RPMI7951 (cell line): ENCODE results near the gene SOAT1. TPM values are rescaled to one million over a fixed set of nuclear protein-coding genes. Genes with fewer than 3 reads are reported as not detected.
A peak's percentile ranks its signal among the peaks of the same experiment; 100 is the strongest.
"Not testable (repeated sequence)": the region's sequence is repeated elsewhere in the genome, so short reads cannot be mapped to it uniquely, and the experiment has no call there.

Experiments
- DNase-seq: peaks from one replicate; pipeline ENCODE4 v3.0.0-alpha.2; 2012; ENCODE audit warnings: low read depth
- total RNA-seq: library from RNA; depleted of rRNA; stranded (reverse); fragments of >200 nt; shearing (Covaris generic); gene quantifications from 2 replicates; pipeline ENCODE4 v1.2.3, GENCODE V29; 2014; rRNA removed

Gene SOAT1
- total RNA-seq, 1 experiment from 2014 or later = 11.8 TPM

DNA sequence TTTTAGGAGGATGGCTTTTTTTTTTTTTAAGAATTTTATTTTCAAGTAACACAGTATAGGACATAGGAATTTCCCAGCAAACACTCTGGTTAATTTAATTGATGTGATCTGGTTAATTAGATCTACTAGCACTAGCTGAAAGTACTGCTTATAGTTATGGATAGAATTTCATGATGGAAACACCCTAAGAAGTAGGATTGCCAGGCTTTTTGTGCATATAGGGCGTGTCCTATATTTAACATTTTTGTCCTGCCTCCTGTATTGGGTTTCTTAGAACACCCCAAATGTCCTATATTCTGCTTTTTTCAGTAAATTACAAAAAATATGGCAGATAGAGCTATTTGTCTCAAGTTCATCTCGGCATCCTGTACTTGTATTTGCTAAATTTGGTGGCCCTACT lies 58.6 kb downstream of the SOAT1 start:
- no peak for DNase-seq

DNA sequence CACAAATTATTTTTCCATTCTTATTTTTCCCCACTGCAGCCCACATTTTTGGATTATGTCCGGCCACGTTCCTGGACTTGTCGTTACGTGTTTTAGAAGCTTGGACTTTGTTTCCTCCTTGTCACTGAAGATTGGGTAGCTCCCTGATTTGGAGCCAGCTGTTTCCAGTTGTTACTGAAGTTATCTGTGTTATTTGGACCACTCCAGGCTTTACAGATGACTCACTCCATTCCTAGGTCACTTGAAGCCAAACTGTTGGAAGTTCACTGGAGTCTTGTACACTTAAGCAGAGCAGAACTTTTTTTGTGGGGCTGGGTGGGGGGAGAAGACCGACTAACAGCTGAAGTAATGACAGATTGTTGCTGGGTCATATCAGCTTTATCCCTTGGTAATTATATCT lies 59.9 kb downstream of the SOAT1 start:
- DNase-seq = peak; percentile 14

DNA sequence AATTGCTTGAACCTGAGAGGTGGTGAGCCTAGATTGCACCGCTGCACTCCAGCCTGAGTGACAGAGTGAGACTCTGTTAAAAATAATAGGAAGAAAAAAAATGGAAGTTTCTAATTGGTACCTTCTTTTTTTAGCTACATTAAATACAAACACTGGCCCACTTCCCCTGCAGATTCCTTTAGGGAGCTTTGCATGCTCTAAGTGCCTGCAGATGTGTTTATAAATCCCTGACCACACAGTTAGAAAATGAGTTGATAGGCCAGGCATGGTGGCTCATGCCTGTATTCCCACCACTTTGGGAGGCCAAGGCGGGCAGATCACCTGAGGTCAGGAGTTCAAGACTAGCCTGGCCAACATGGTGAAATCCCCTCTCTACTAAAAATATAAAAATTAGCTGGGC lies 68.0 kb downstream of the SOAT1 start:
- peak; percentile 14 for DNase-seq

DNA sequence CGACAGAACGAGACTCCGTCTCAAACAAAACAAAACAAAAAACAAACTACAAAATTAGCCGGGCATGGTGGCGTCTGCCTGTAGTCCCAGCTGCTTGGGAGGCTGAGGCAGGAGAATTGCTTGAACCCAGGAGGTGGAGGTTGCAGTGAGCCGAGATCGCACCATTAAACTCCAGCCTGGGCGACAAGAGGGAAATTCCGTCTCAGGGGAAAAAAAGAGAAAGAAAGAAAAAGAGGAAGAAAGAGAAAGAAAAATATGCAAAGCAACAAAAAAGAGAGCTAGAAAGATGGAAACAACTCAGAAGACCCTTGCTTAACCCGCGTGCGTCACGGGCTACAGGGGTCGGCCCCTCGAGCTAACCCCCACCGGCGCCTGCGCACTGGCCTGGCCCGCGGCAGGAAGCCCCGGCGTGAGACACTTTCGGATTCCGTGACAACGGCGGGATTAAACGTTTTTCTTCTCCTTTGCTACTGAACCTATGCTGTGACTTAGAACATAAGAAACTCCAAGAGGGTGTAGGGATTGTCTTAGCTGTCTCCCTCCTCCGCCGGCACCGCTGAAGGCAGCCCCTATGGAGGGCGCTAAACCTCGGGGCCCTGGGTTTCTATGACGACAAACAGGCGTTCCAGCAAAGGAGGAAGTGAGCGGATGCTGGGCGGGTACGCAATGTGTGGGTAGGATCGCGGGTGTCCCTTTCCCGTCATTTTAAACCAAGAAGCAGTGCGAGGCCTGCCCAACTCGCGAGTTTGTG lies 71.9 kb downstream of the SOAT1 start, which contains the start of gene AXDND1:
Gene AXDND1, plus strand, starts transcription at position 630 of the 751 bp plus-strand sequence. CDS start 539 bp downstream, outside the sequence.
- peak; percentile 82 for DNase-seq

DNA sequence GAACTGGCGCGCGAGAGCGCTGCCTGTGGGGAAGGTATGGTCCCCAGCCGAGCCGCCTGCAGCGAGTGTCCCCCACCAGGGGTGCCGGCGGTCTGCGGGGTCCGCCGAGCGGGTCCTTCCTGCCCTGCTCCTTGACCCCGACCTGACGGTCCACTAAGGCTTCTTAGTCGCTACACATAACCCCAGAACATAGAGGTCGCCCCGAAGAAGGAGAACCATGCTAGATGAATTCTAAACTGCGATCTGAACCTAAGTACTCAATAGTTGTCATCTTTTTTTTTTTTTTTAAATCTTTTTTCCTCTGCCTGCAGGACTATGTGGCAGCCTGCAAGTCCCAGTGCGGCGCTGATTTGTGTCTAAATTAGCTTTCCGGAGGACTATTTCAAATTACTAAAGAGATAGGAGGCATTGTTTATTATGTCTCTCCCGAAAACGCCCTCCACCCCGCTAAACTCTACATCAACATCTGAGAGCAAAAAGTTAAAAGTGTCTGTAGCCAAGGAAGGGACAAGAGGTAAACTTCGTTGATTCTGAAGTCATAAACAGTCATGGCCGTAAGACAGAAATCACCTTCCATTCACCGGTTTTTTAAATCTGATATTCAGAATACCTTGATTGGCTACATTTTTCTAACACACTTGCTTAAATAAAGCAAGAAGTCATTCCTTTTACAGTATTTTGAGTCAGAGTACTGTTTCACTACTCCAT lies 72.7 kb downstream of the SOAT1 start:
- peak; percentile 9 for DNase-seq

DNA sequence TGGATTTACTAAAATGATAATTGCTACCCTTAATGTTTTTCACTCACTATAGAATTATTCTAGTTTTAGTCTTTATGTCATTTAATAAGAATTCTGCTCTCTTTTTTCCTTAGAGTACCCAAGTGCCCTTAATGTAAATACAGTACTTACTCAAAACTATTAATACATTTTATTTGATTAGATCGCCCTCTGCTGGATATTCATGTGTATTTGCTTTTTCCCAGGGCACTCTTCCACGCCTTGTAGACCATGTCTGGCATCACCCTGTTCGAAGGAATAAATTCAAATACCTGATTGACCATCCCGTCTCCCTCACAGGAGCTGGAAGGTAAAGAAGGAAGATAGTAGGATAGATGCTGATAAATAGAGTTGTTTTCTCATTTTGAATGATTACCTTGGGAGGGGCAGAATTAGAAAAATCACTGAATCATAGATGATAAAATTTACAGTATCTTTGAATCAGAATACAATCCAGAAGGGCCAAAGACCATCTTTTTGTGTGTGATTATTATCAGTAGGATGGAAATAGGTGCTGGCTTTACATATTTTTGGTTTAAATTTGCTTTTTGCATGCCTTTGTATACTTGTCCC lies 76.2 kb downstream of the SOAT1 start:
- DNase-seq = peak; percentile 63

DNA sequence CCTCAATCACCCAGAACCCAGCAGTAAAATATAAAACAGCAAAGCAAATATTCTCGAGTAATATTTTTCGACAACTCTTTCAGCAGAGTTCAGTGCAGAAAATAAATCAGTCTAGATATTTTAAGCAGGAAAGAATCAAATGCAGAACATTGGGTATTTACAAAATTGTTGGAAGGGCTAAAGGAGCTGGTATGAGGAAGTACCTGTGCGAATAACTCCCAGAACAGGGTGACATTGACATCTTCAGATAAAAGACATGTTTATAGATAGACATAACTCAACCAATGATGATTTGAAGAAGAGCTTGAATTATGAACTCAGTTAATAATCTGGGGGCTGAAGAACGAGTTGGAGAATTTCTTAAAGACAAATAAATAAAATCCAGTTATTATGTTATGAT lies 78.6 kb downstream of the SOAT1 start:
- DNase-seq = no peak

DNA sequence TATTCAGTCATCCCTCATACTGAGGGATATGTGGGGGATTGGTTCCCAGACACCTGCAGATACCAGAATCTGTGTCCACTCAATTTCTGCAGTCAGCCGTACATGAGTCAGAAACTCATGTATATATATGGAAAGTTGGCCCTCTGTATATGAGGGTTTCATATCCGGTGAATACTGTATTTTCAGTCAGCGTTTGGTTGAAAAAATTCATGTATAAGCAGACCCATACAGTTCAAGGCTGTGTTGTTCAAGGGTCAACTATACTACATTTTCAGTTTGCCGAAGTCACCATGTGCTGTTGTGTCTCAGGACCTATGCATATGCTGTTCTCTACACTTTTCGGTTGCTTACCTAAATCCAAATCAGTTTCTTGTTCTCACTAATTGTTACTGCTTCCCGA lies 82.6 kb downstream of the SOAT1 start:
- no peak for DNase-seq

DNA sequence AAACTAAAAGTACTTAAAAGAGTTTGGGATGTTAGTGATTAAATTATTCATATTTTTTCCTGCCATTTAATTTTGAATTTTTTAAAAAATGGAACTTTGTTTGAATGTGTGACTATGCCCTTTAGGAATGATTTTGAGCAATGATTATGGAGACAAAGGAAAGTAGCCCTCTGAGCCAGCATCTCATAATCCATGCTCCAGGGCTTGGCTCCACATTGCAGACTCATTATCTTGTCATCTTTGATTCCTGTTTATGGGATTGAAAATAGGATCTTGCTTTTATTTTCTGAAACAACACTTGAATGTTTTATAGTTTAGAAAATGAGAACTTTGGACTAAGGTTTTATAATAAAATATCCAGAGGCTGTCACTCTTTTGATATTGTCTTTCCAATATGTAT lies 86.7 kb downstream of the SOAT1 start:
- DNase-seq = no peak

DNA sequence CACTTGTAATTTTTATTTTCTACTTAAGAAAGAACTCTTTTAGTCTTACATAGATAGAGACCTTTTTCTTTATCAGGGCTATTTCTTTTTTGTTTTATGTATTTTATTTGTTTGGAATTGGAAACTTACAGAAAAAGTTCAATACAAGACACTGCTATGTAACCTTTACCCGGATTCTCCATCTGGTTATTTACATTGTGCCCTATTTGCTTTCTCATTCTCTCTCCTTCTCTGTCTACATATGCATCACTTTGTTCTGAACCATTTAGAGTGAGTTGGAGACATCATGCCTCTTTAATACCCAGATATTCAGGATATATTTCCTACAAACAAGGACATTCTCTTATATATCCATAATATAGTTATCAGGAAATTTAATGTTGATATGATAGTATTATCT lies 90.4 kb downstream of the SOAT1 start:
- no peak for DNase-seq

DNA sequence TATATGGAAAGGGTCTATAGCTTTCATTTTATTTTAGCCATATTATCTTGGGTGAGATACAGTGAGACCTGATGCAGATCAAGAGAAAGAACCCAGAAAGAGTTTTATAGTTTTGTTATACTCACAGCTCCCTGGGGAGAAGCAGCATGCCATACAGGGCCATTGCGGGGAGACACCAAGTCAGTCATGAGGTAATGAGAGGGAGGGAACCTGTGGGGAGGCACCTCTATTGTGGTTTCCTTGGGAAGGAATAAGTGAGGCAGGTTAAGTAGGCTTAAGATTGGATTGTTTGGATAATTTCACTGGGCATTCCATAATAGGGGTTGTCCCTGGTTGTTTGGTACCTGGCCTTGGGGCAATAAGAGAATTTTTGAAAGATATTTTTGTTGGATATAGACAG lies 91.9 kb downstream of the SOAT1 start:
- no peak for DNase-seq

DNA sequence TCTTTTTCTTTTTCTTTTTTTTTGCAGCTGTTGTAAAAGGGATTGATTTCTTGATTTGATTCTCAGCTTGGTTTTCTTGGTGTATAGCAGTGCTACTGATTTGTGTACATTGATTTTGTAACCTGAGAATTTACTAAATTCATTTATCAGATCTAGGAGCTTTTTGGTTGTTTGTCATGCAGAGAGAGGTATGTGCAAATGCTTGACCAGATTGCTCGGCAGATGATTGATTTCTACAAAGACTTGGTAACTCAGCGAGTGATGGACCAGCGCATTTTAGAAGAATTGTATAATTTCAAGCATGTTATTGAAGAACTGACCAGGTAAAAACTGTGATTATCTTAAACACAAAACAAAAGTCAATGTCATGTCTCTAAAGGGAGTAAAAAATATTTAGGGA lies 100.1 kb downstream of the SOAT1 start:
- DNase-seq = no peak

DNA sequence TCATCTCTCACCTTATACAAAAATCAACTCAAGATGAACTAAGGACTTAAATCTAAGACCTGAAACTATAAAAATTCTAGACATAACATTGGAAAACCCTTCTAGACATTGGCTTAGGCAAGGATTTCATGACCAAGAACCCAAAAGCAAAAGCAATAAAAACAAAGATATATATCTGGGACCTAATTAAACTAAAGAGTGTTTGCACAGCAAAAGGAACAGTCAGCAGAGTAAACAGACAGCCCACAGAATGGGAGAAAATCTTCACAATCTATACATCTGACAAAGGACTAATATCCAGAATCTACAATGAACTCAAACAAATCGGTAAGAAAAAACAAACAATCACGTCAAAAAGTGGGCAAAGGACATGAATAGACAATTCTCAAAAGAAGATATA lies 105.8 kb downstream of the SOAT1 start:
- not testable (repeated sequence) for DNase-seq

Other genes with a start within 250 kb of the SOAT1 start
- 13.8 and 25.1 TPM in 2 replicates for gene TOR3A, start 211.7 kb upstream of the SOAT1 start, total RNA-seq
- 14.1 and 15.2 TPM in 2 replicates for gene ABL2, start 64.1 kb upstream of the SOAT1 start, total RNA-seq
- not detected in 2 replicates for gene AXDND1, start 72.2 kb downstream of the SOAT1 start, total RNA-seq